ENCODE data around the gene FLYWCH2.

DNA sequence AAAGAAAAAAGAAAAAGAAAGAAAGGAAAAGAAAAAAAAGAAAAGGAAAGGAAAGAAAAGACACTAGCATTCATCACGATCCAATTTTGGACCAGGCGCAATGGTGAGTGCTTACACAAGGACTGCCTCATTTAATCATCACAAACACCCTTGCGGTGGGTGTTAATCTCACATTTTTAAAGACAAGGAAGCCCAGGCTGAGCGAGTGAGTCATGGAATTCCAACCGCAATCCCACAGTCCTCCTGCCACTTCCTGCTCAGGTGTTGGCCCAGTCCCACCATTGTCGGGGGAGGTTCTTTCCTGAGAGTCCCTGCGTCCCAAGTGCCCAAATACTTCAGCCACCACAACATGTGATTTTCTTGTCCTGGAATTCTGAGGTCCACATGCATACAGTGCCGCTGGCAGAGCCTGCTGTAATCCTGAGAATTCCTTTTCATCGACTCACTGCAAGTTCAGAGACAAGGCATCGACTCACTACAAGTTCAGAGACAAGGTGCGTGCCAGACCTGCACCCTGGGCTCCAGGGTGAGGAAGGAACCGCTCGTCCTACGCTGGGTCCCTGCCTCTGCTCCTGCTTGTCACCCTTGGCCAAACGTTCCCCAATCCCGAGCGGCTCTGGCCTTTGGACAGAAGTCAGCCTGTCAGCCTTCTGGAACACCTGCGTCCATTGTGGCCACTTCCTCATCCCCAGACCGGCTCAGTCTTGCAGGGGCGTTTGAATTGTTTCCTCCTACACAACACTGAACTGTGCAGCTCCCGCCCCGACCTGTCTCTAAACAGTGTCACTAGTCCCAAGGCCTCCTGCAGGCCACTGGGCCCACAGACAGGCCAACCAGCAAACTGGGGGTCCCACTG lies 47.1 kb upstream of the FLYWCH2 start:
- TF ChIP-seq POLR2A (IDR thresholded peaks at IDR 0.05; ENCODE audit: extremely low read depth, insufficient read length) = no peak
- no peak for TF ChIP-seq CTCF (IDR thresholded peaks at IDR 0.05; ENCODE audit: low read depth, low read length)
- no peak for TF ChIP-seq MYC (IDR thresholded peaks at IDR 0.05; ENCODE audit: low read depth, low read length)

Measured in NB4 (cell line).